HEK293T (cell line): ENCODE measurements around the gene SFSWAP.

Experiments used
- BHLHE40 ChIP-seq: fragments of 450-650 bp; IDR thresholded peaks from 2 replicates; pipeline ENCODE4 v1.6.1; 2016; ENCODE audit warnings: mild to moderate bottlenecking, moderate library complexity, borderline replicate concordance
- CTBP1 ChIP-seq: fragments of 450-650 bp; IDR thresholded peaks from 2 replicates; pipeline ENCODE4 v1.6.1; 2016; ENCODE audit warnings: borderline replicate concordance
- ELF4 ChIP-seq: fragments of 450-650 bp; IDR thresholded peaks from 2 replicates; pipeline ENCODE4 v1.6.1; 2017; ENCODE audit warnings: antibody characterized with exemption
- FOXA1 ChIP-seq: fragments of 450-650 bp; IDR thresholded peaks from 2 replicates; pipeline ENCODE4 v1.6.1; 2016; ENCODE audit warnings: mild to moderate bottlenecking
- FOXM1 ChIP-seq: fragments of 450-650 bp; IDR thresholded peaks from 2 replicates; pipeline ENCODE4 v1.6.1; 2017; ENCODE audit warnings: mild to moderate bottlenecking, borderline replicate concordance
- HDGF ChIP-seq: fragments of 450-650 bp; IDR thresholded peaks from 2 replicates; pipeline ENCODE4 v1.6.1; 2017; ENCODE audit warnings: antibody characterized with exemption, borderline replicate concordance
- LEF1 ChIP-seq: fragments of 450-650 bp; IDR thresholded peaks from 2 replicates; pipeline ENCODE4 v1.6.1; 2017; ENCODE audit warnings: mild to moderate bottlenecking, borderline replicate concordance
- NFRKB ChIP-seq: fragments of 450-650 bp; IDR thresholded peaks from 2 replicates; pipeline ENCODE4 v1.6.1; 2016; ENCODE audit warnings: mild to moderate bottlenecking, moderate library complexity
- SP1 ChIP-seq: fragments of 450-650 bp; IDR thresholded peaks from 2 replicates; pipeline ENCODE4 v1.6.1; 2017
- SUZ12 ChIP-seq: fragments of 450-650 bp; IDR thresholded peaks from 2 replicates; pipeline ENCODE4 v1.6.1; 2016; ENCODE audit warnings: mild to moderate bottlenecking
- TARDBP ChIP-seq: fragments of 450-650 bp; IDR thresholded peaks from 2 replicates; pipeline ENCODE4 v1.6.1; 2016
- ZNF384 ChIP-seq: fragments of 450-650 bp; IDR thresholded peaks from 2 replicates; pipeline ENCODE4 v1.6.1; 2016
- TF ChIP-seq, protein P1 (sequence below): fragments of 450-650 bp; IDR thresholded peaks from 2 replicates; pipeline ENCODE4 v1.6.1; 2016

DNA sequence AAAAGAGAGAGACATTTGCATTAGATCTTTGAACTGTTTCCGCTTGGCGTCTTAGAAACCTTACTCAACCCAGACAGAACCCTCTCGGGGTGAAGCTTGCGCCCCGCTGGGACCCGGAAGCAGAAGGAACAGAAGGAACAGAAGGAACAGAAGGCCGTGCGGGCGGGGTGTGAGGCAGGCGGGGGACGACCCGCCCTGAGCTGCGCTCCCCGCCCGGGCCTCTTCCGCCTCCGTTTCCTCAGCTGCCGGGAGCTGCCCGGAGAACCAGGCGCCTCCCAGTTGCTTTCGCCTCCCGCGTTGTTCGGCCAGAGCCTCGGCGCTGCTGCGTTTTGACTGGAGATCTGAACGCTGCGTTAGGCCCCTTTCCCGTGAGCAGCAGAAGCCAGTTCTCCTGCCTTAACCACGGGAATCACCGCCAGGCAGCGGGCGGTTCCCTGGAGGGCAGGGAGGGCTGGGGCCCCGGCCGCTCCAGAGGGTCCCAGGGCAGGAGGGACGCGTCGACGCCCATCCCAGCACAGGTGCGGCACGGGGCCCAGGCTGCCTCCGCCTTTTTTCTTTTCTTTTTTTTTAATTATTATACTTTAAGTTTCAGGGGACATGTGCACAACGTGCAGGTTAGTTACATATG lies 98.0 kb downstream of the SFSWAP start:
- TF ChIP-seq SUZ12 (no peak), HDGF (no peak), ELF4 (no peak), ZNF384 (no peak), BHLHE40 (no peak), TARDBP (no peak), SP1 (no peak), FOXA1 (no peak), NFRKB (no peak), FOXM1 (no peak), CTBP1 (no peak), LEF1 (no peak)
- TF ChIP-seq, protein P1, sequence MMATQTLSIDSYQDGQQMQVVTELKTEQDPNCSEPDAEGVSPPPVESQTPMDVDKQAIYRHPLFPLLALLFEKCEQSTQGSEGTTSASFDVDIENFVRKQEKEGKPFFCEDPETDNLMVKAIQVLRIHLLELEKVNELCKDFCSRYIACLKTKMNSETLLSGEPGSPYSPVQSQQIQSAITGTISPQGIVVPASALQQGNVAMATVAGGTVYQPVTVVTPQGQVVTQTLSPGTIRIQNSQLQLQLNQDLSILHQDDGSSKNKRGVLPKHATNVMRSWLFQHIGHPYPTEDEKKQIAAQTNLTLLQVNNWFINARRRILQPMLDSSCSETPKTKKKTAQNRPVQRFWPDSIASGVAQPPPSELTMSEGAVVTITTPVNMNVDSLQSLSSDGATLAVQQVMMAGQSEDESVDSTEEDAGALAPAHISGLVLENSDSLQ, result no peak
